HG02798 (cell line): ENCODE results near the gene PIK3R6.
A peak's percentile ranks its signal among the peaks of the same experiment; 100 is the strongest.
"Not testable (repeated sequence)": the region's sequence is repeated elsewhere in the genome, so short reads cannot be mapped to it uniquely, and the experiment has no call there.

ENCODE experiments used
- ATAC-seq: cut with Tn5 transposase; IDR thresholded peaks from one replicate; pipeline ENCODE4 v1.9.1; 2021; ENCODE audit warnings: mild to moderate bottlenecking; ENCODE audit not compliant: unreplicated experiment, poor library complexity

Gene PIK3R6

GRCh38 chr17:8831234-8831849 is 36.1 kb downstream of the PIK3R6 start:
- no peak for ATAC-seq

DNA sequence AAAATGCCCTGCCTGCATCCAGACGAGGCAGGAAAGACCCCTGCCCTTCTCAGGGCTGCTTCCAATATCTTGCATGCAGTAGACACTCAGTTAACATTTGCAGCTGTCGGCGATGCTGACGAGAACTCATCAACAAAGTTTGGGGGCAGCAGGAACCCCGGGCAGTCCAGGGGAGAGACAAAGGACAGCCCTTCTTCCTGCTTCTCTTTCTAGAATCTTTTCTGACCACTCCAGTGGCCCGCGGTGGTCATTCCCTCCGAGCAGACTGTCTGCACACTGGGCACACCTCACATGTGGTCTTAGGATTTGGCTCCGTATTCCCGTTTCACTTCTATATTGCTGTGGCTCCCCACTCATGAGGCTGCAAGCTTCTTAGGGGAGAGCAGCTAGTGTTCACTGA is 37.3 kb downstream of the PIK3R6 start:
- ATAC-seq = no peak

DNA sequence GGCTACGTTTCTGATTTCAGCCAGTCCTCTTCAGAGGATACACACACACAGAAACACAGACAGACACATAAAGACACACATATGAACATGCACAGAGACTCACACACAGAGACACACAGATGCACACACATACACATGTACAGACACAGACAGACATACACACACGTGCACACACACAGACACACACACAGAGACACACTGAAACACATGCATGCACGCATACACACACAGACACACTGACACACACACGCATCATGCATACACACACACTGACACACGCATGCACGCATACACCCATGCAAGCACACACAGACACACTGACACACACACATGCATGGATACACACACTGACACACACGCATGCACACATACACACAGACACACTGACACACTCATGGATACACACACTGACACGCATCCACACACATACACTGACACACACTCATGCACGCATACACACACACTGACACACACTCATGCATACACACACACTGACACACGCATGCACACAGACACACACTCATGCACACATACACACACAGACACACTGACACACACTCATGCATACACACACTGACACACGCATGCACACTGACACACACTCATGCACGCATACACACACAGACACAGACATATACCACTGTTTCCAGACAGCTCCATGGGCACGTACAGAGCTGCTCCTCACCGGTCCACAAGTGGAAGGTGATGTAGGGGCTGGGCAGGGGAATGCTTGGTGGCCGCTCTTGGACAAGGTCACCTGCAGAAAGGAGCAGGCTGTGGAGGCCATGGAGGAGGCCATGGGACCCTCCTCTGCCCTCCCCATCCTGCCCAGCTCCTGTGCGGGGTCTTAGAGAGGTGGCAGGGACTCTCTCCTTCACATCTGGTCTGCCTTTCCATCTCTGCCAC is 38.2 kb downstream of the PIK3R6 start:
- no peak for ATAC-seq

DNA sequence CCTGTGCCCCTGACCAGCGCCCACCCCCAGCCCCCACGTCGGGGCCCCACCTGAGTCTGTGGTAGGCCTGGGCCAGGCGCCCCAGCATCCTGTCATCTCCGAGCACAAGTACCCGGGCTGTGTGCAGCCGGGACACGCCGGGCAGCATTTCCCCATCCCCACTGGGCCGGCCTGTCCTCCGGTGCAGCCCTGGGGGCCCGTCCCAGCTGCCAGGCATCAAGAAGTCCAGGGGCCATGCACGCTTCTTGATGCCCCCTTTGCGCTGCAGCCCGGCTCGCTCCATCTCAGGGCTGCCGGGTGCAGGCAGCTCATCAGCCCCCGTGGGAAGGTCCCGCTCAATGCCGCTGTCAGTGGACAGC is 39.0 kb downstream of the PIK3R6 start:
- ATAC-seq = no peak

- no peak for ATAC-seq
Measured at GRCh38 chr17:8826808-8827435, 40.6 kb downstream of the PIK3R6 start.

DNA sequence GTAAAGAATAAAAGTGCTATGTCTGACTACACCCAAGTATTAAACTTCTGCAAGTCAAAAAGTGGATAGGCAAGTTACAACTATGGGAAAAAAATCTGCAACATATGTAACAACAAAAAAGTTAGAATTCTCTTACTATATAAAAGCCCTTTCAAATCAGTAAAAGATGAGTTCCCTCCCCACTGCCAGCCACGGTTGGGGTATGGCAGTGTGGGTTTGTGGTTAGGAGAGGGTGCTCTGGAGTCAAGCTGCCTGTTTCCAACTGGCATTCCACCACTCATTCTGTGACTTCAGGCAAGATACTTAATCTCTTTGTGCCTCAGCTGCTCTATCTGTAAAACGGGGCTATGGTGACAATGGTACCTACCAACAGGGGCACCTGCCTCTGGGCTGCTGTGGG is 41.7 kb downstream of the PIK3R6 start:
- no peak for ATAC-seq

- ATAC-seq = no peak
Measured at GRCh38 chr17:8823279-8823678, 44.2 kb downstream of the PIK3R6 start.

- ATAC-seq = no peak
Measured at GRCh38 chr17:8822401-8823035, 45.0 kb downstream of the PIK3R6 start.

GRCh38 chr17:8821446-8822105 is 45.9 kb downstream of the PIK3R6 start:
- ATAC-seq = no peak

DNA sequence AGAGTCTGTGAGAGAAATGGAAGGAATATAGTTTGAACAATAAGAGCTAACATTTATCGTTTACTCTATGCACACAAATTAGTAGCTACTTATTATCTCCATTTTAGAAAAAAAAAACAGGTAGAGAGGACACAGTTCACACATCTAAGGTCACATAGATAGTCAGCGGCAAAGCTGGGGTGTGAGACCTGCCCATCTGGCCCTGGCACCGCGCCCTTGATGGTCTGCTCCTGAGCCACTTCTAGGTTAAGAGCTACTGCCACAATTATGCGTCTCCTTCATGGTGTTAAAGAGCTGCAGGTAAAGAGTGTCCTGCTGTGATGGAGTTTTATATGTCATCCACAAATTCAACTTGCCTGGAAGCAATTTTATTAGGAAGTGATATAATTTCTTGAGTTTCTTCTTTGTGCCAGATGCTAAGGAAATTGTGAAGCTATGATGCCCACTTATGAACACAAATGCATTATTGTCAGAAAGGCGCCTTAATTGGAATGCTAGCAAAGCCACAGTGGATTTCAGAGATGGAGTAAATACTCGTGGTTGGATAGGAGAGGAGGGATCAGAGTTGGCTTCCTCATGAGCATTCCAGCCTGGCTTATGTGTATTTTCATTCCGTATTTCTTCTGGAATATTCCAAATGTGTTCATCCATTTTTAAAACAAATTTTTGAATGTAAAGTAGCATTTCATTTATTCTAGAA is 47.0 kb downstream of the PIK3R6 start:
- ATAC-seq = no peak

DNA sequence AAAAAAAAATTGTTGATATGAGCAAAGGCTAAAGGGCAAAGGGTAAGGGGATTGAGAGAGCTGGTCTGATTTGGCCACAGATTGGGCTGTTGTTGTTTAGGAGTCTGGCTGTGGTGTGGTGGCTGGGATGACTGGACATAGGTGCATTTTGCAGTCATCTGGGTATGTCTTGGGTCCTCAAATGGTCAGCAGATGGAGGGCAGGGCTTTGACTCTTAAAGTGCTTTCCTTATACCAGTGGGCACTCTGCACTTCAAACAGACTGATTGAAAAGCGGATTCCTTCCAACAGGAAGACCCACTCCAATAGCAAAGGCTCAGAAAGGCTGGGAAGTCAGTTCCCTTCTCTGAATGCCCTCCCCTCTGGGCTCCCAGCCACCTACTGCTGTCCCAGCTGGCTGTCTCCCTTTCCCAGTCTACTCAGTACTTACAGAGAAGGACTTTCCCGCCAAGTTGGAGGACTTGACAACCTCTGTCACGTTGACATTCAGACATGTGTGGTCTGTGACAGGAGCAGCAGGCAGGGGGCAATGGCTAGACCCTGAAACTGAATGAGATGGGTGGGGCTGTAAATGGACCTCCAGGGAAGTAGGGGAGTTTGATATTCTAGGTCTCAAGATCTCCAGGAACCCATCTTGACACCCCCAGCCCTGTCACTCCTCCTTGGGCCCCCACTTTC is 48.7 kb downstream of the PIK3R6 start:
- ATAC-seq = no peak

GRCh38 chr17:8818047-8818446 is 49.4 kb downstream of the PIK3R6 start:
- ATAC-seq = no peak

GRCh38 chr17:8806926-8807550 is 60.4 kb downstream of the PIK3R6 start:
- peak; percentile 87 for ATAC-seq

GRCh38 chr17:8806253-8806925 is 61.1 kb downstream of the PIK3R6 start:
- ATAC-seq = no peak

- not testable (repeated sequence) for ATAC-seq
Measured at GRCh38 chr17:8805396-8805795, 62.1 kb downstream of the PIK3R6 start.

DNA sequence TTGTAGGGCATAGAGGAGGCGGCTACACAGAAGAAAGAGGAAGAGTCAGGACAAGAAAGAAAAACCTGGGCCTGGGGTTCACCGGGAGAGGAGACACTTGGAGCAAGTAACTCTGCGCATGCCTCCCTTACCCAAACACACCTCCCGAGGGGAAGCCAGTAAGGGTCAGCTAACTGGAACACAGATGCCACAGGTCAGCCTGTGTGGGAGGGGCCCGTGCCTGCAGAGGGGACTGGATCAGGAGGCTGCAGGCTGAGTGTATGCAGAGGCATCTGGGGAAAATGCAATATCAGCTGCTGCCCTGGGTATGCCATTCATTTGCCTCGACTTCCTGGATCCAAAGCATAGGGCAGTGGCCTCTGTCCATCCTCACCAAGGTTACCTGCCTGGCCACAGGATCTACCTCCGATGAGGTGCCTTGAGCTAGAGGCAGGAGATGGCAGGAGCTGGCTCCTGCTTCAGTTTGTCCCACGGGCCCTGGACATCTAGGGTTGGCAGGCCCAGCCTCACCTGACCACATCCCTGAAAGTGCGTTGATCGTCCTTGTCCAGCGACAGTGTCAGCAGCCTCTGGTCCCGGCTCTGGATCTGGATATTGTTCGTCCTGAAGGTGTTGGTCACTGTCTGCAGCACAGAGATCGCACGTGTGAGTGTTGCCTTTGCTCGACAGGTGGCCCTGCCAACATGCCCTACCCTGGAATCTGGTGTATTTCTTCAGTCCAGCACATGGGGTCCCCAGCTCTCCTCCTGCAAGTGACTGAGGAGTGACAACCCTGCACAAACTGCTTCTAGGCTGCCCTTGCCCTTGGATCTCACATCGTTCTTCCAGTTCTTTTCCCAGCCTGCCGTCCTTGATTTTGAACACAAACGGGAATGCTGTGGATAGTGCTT is 63.7 kb downstream of the PIK3R6 start:
- no peak for ATAC-seq

GRCh38 chr17:8801135-8801840 is 66.2 kb downstream of the PIK3R6 start:
- no peak for ATAC-seq
